ENCODE measurements around the gene MYO3B.

DNA sequence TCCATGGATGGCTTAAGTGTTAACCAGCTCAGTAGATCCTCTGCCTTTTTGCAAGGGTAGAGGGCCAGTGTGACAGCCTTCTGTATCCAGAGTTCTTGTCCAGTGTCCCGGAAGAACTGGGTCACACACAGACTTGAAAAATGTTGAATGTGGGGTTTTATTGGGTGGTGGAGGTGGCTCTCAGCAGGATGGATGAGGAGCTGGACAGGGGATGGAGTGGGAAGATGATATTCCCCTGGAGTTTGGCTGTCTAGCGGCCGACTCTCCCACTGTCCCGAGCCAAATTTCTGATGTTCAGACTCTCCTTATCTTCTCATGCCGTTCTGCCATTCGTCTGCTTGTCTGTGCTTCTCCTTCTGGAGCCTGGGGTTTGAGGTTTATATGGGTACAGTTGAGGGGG lies 72.6 kb downstream of the MYO3B start:
- TF ChIP-seq, protein P1, sequence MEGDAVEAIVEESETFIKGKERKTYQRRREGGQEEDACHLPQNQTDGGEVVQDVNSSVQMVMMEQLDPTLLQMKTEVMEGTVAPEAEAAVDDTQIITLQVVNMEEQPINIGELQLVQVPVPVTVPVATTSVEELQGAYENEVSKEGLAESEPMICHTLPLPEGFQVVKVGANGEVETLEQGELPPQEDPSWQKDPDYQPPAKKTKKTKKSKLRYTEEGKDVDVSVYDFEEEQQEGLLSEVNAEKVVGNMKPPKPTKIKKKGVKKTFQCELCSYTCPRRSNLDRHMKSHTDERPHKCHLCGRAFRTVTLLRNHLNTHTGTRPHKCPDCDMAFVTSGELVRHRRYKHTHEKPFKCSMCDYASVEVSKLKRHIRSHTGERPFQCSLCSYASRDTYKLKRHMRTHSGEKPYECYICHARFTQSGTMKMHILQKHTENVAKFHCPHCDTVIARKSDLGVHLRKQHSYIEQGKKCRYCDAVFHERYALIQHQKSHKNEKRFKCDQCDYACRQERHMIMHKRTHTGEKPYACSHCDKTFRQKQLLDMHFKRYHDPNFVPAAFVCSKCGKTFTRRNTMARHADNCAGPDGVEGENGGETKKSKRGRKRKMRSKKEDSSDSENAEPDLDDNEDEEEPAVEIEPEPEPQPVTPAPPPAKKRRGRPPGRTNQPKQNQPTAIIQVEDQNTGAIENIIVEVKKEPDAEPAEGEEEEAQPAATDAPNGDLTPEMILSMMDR (IDR thresholded peaks at IDR 0.05; ENCODE audit: low read depth, low read length, poor library complexity, severe bottlenecking), result no peak
- TF ChIP-seq EZH2phosphoT487 (IDR thresholded peaks at IDR 0.05; ENCODE audit: borderline replicate concordance, low read length), result no peak

Measured in DOHH2 (cell line).